Measurements from ENCODE around the gene CHIA. TPM values are rescaled to one million over a fixed set of nuclear protein-coding genes. Genes with fewer than 3 reads are reported as not detected.

CHIA gene
- total RNA-seq, 4 donors from 2014 or later: not detected

- Histone ChIP-seq H3K4me3 (no peak overlapping the region), H3K27me3 (no peaks in the 10 kb centered on the region), H3K4me1 (no peaks in the 10 kb centered on the region), H3K9me3 (no peaks in the 10 kb centered on the region), H3K27ac (no peak overlapping the region), H3K36me3 (no peaks in the 10 kb centered on the region)
- no peak for ATAC-seq
- DNase-seq: no peak
- intact Hi-C loops (cut with DNase I; ENCODE audit: low total_unique reads) (no loop called here), in situ Hi-C loops (cut with MboI; ENCODE audit: low sequenced_read_pairs in 4 of 4) (no loop called here)
- TF ChIP-seq POLR2A (IDR thresholded peaks at IDR 0.05): no peak
- TF ChIP-seq, protein P1, sequence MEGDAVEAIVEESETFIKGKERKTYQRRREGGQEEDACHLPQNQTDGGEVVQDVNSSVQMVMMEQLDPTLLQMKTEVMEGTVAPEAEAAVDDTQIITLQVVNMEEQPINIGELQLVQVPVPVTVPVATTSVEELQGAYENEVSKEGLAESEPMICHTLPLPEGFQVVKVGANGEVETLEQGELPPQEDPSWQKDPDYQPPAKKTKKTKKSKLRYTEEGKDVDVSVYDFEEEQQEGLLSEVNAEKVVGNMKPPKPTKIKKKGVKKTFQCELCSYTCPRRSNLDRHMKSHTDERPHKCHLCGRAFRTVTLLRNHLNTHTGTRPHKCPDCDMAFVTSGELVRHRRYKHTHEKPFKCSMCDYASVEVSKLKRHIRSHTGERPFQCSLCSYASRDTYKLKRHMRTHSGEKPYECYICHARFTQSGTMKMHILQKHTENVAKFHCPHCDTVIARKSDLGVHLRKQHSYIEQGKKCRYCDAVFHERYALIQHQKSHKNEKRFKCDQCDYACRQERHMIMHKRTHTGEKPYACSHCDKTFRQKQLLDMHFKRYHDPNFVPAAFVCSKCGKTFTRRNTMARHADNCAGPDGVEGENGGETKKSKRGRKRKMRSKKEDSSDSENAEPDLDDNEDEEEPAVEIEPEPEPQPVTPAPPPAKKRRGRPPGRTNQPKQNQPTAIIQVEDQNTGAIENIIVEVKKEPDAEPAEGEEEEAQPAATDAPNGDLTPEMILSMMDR (IDR thresholded peaks at IDR 0.05 in 4 of 5, conservative IDR thresholded peaks at IDR 0.05 in 1 of 5): no peak
Measured at GRCh38 chr1:111309690-111310089, 19.0 kb downstream of the CHIA start.

- H3K9me3 ChIP-seq: no peaks in the 10 kb centered on the region
- TF ChIP-seq, protein P1 (IDR thresholded peaks at IDR 0.05 in 4 of 5, conservative IDR thresholded peaks at IDR 0.05 in 1 of 5): no peak
- TF ChIP-seq POLR2A (IDR thresholded peaks at IDR 0.05): no peak
- H3K27ac ChIP-seq: no peak overlapping the region
- no peaks in the 10 kb centered on the region for H3K4me1 ChIP-seq
- intact Hi-C loops (cut with DNase I; ENCODE audit: low total_unique reads) (no loop called here), in situ Hi-C loops (cut with MboI; ENCODE audit: low sequenced_read_pairs in 4 of 4) (no loop called here)
- no peaks in the 10 kb centered on the region for H3K27me3 ChIP-seq
- H3K4me3 ChIP-seq: no peak overlapping the region
- ATAC-seq (no peak), DNase-seq (no peak)
- no peaks in the 10 kb centered on the region for H3K36me3 ChIP-seq
Measured at GRCh38 chr1:111318523-111318922, 27.9 kb downstream of the CHIA start.

- no peaks in the 10 kb centered on the region for H3K36me3 ChIP-seq
- H3K9me3 ChIP-seq: no peaks in the 10 kb centered on the region
- in situ Hi-C loops (cut with MboI; ENCODE audit: low sequenced_read_pairs in 4 of 4): loop anchor here in 1 of 4 donors (10.0 kb wide), 1 partner anchor 95 kb away; the partner anchor contains the start of gene CHI3L2
- ATAC-seq: no peak
- intact Hi-C loops (cut with DNase I; ENCODE audit: low total_unique reads): no loop called here
- H3K4me1 ChIP-seq: no peaks in the 10 kb centered on the region
- no peak for TF ChIP-seq POLR2A (IDR thresholded peaks at IDR 0.05)
- TF ChIP-seq, protein P1 (IDR thresholded peaks at IDR 0.05 in 4 of 5, conservative IDR thresholded peaks at IDR 0.05 in 1 of 5): no peak
- H3K4me3 ChIP-seq: no peak overlapping the region
- no peak overlapping the region for H3K27ac ChIP-seq
- no peaks in the 10 kb centered on the region for H3K27me3 ChIP-seq
- DNase-seq: no peak
Measured at GRCh38 chr1:111320066-111320879, 29.6 kb downstream of the CHIA start.

- ATAC-seq (no peak), DNase-seq (no peak)
- intact Hi-C loops (cut with DNase I; ENCODE audit: low total_unique reads) (no loop called here), in situ Hi-C loops (cut with MboI; ENCODE audit: low sequenced_read_pairs in 4 of 4) (loop anchor here in 1 of 4 donors (10.0 kb wide), 1 partner anchor 98 kb away; the partner anchor contains the start of gene CHI3L2)
- Histone ChIP-seq H3K4me1 (no peaks in the 10 kb centered on the region), H3K27me3 (no peaks in the 10 kb centered on the region), H3K9me3 (peaks cover 0 to 5% (median 0%) of the 10 kb centered on the region in 3 donors), H3K27ac (no peak overlapping the region), H3K4me3 (no peak overlapping the region), H3K36me3 (no peaks in the 10 kb centered on the region)
- TF ChIP-seq, protein P1 (IDR thresholded peaks at IDR 0.05 in 4 of 5, conservative IDR thresholded peaks at IDR 0.05 in 1 of 5): no peak
- no peak for TF ChIP-seq POLR2A (IDR thresholded peaks at IDR 0.05)
Measured at GRCh38 chr1:111323231-111323630, 32.6 kb downstream of the CHIA start.
